Measurements from ENCODE around the gene CYP46A1.
"Not testable (repeated sequence)": the region's sequence is repeated elsewhere in the genome, so short reads cannot be mapped to it uniquely, and the experiment has no call there.

The CYP46A1 gene

DNA sequence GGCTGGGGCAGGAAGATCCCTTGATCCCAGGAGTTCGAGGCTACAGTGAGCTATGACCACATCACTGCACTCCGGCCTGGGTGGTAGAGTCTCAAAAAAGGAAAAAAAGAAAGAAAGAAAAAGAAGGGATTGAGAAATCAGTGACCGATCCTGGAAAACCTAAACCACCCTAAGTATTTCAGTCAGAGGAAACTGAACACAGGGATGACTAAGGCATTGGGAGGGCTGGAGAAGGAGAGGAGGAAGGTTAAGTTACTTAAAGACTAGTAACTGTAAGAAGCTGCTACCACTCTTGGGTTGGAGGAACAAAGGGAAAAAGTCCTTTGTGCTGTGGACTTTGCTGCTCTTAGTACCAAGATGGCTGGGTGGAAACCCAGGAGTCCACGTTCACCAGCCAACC lies 28.6 kb upstream of the CYP46A1 start:
- H3K4me3 ChIP-seq = no peak overlapping the region
- no peak overlapping the region for H3K27ac ChIP-seq

GRCh38 chr14:99656171-99656570 lies 27.9 kb upstream of the CYP46A1 start:
- H3K27ac ChIP-seq = no peak overlapping the region

GRCh38 chr14:99657645-99658155 lies 26.4 kb upstream of the CYP46A1 start:
- Histone ChIP-seq H3K4me3 (no peak overlapping the region), H3K27ac (no peak overlapping the region)

More at GRCh38 chr14:99656171-99656570, 27.9 kb upstream of the CYP46A1 start:
- no peak overlapping the region for H3K4me3 ChIP-seq

DNA sequence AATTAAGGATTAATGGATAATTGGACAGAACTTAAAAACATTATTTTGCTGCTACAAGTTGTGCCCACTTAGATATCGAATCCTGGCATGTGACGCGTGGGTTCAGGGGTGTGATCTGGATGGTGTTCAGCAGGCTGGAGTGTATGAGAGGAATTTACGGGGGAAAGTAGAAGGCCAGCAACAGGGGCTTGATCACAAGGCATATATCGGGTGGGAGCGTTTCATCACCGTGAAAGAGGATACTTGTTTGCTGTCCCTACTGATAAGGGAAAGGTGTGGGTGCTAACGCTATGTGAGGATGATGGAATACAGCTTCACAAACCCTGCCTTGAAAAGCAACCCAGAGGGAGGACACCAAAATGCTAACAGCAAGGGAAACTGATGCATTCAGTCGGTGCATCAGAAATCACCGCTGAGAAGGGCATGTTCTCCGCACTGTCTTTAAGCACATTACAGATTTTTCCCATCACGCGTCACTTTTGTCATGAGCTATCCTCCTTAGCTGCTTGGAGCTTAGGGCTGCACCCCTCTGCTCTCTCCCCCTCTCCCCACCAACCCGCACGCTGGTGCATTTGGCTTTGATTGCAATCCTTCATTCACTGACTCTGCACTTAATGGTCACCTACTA lies 25.8 kb upstream of the CYP46A1 start:
- H3K27ac ChIP-seq = no peak overlapping the region
- H3K4me3 ChIP-seq = no peak overlapping the region

DNA sequence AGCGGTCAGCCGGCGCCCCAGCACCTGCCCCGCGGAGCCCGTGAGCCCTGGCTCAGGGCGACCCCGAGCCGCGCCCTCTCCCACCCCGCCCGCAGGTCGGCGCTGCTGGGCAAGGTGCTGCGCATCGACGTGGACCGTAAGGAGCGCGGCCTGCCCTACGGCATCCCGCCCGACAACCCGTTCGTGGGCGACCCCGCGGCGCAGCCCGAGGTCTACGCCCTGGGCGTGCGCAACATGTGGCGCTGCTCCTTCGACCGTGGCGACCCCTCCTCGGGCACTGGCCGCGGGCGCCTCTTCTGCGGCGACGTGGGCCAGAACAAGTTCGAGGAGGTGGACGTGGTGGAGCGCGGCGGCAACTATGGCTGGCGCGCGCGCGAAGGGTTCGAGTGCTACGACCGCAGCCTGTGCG lies 24.8 kb upstream of the CYP46A1 start:
- peak overlapping the region in 1 of 7 experiments; percentile 7 for H3K4me3 ChIP-seq
- H3K27ac ChIP-seq = no peak overlapping the region

- H3K27ac ChIP-seq = no peak overlapping the region
- no peak overlapping the region for H3K4me3 ChIP-seq
These were observed 24.0 kb upstream of the CYP46A1 start for GRCh38 chr14:99660006-99660566.

GRCh38 chr14:99660794-99661193 lies 23.3 kb upstream of the CYP46A1 start:
- no peak overlapping the region for H3K27ac ChIP-seq
- H3K4me3 ChIP-seq = no peak overlapping the region

- not testable (repeated sequence) for H3K27ac ChIP-seq, H3K4me3 ChIP-seq
These were observed 22.9 kb upstream of the CYP46A1 start for GRCh38 chr14:99661206-99661605.

GRCh38 chr14:99662846-99663245 lies 21.3 kb upstream of the CYP46A1 start:
- Histone ChIP-seq H3K4me3 (no peak overlapping the region), H3K27ac (no peak overlapping the region)

DNA sequence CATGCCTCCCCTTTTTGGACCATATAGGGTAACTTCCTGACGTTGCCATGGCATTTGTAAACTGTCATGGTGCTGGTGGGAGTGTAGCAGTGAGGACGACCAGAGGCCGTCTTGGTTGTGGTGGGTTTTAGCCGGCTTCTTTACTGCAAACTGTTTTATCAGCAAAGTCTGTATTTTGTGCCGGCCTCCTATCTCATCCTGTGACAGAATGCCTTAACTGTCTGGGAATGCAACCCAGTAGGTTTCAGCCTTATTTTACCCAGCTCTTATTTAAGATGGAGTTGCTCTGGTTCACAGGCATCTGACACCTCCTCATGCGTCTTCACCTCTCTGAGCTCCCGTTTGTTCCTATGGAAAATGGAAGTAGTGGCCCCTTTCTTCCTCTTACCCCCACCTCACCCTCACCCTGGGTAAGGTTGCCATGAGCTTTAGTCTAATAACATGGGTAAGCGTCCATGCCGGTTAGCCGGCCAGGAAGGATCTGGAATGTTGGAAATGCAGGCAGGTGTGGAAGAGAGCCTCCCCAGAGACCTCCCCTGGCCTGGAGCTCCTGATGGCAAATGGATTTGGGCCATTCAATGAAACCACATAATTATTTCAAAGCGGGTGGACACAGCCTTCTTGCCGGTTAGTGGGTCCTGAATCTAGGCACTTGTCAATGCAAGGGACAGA lies 20.6 kb upstream of the CYP46A1 start:
- Histone ChIP-seq H3K27ac (no peak overlapping the region), H3K4me3 (no peak overlapping the region)

GRCh38 chr14:99664058-99664936 lies 19.8 kb upstream of the CYP46A1 start:
- no peak overlapping the region for H3K27ac ChIP-seq
- no peak overlapping the region for H3K4me3 ChIP-seq

DNA sequence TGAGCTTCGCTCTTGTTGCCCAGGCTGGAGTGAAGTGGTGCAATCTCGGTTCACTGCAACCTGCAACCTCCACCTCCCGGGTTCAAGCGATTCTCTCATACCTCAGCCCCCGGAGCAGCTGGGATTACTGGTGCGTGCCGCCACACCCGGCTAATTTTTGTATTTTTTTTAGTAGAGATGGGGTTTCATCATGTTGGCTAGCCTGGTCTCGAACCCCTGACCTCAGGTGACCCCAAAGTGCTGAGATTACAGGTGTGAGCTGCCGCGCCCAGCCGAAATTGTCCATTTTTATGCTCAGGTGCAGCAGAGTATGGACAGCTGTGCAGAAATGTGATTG lies 19.2 kb upstream of the CYP46A1 start:
- no peak overlapping the region for H3K4me3 ChIP-seq
- no peak overlapping the region for H3K27ac ChIP-seq

DNA sequence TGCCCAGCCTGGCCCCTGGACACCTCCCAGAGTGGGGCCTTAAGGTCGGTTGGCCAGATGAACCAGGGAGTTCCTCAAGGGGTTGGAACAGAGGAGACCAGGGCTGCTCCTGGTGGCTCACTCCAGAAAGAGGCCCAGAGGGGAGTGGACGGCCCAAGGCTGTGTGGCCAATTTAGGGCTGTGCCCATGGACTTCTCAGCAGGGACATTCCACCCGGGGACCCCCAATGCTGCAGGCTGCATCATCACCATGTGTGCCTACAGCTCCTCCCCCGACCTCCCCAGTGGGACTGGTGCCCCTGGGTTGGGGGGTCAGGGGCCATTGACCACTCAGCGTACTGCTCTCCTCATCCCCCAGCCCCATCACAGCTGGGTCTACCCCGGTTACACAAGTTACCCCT lies 17.6 kb upstream of the CYP46A1 start:
- no peak overlapping the region for H3K27ac ChIP-seq
- H3K4me3 ChIP-seq = no peak overlapping the region

DNA sequence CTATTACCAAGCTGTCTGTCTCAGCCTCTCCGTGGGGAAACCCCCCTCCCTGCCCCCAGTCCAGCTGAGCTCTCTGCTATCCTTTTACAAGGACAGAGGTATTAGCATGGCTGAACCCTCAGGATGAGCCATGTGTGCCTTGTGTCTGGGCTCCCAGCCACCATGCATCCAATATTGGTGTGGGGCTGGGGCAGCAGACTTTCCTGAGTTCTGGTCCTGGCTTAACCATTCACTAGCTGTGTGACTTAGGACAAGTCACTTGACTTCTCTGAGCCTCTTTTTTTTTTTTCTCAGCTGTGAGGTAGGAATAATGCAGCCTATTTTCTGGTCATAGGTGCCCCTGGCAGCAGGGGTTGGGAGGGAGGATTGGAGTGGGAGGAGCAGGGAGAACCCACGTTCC lies 17.1 kb upstream of the CYP46A1 start:
- H3K27ac ChIP-seq = no peak overlapping the region
- H3K4me3 ChIP-seq = no peak overlapping the region

DNA sequence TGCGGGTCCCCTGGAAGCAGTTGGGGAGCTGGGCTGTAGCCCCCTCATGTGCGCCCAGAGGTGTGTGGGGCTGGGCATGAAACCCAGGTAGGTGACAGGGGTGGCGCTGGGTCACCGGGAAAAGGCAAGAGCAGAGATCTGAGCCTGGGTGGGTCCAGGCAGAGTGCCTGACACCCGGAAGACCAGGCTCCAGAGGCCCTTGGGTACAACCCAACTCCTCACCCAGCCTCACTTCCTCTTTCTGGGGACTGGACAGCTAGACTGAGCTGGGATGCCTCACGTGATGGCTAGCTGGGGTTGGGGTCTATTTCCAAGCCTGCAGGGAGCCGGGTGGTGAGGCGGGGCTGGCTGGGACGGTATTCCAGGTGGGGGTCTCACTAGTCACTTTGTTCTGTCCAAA lies 16.3 kb upstream of the CYP46A1 start:
- no peak overlapping the region for H3K27ac ChIP-seq
- no peak overlapping the region for H3K4me3 ChIP-seq

DNA sequence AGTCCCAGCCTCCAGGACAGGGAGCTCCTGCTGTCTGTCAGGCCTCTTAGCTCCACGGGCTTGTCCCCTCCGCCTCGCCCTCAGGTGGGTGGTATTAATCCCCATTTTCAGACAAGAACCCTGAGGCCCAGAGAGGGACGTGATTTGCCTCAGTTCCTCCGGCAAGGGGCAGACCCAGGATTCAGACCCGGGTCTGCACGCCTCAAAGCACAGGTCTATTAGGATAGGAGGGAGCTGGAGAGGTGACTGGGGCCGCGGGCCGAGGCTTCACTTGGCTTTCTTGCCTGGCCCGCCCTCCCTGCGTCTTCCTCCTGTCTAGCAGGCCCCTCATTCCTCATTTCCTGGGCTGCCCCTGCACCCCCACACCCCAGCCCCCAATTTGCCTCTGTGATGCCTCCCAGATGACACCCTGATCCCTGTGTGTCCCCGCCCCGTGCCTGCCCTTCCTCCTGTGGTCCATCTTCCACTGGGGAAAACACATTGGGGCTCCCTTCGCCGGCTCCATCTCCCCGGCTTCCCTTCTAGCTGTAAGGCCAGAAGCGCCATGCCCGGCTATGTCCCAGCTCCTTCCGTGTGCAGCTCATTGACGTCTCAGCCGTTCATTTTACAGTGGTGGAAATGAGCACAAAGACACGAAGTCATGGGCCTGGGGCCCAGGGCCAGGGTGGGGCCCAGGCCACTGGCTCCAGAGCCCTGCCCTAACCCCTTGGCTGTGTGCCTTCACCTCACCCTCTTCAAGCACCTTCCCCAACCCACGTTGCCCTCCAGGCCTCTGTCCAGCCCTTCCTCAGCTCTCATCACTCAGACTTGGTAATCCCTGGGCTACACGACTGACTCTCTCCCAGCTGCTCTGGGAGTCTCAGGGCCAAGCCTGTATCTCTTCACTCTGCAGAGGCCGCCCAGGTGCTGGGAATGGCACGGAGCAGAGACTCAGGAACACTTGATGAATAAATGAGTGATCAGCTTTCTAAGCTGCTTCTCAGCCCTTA lies 15.5 kb upstream of the CYP46A1 start:
- Histone ChIP-seq H3K4me3 (no peak overlapping the region), H3K27ac (no peak overlapping the region)

GRCh38 chr14:99670361-99671234 lies 13.5 kb upstream of the CYP46A1 start:
- Histone ChIP-seq H3K27ac (peak overlapping the region in 3 of 21 experiments; percentile 8 to 23 (median 18)), H3K4me3 (no peak overlapping the region)

Measured in skin epidermis (tissue), 12 donors.